Measurements from ENCODE around the gene CPEB4. TPM values are rescaled to one million over a fixed set of nuclear protein-coding genes. Genes with fewer than 3 reads are reported as not detected.

CPEB4 gene
- total and polyA plus RNA-seq, 2 experiments from 2014 or later = 5.9 to 10.2 TPM

DNA sequence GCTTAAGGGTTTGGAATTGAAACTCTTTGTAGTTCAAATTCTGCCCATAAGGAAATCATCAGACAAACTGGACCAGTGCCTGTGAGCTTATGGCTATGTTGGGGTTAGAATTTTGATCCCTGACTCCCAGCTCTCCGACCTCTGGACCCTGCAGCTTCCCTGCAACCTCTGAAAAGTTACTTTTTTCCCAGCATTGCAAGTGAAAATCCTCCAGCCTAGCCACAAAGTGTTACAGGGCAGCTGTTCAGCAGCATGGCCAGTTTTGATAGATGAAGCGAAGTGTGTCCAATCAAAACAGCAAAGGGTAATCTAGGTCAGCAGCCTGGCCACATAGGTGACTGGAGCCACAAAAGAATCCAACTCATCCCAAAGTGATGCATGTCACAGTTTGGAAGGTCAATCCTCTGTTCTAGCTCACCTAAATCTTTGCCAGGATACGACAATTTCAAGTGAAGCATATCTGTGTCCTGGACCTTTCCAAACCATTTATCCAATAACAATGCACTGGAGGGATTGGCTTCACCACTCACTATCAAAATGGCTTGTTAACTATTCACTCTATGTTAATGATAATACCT, 4.7 kb upstream of the CPEB4 start (continued):
- TF ChIP-seq, protein P1, sequence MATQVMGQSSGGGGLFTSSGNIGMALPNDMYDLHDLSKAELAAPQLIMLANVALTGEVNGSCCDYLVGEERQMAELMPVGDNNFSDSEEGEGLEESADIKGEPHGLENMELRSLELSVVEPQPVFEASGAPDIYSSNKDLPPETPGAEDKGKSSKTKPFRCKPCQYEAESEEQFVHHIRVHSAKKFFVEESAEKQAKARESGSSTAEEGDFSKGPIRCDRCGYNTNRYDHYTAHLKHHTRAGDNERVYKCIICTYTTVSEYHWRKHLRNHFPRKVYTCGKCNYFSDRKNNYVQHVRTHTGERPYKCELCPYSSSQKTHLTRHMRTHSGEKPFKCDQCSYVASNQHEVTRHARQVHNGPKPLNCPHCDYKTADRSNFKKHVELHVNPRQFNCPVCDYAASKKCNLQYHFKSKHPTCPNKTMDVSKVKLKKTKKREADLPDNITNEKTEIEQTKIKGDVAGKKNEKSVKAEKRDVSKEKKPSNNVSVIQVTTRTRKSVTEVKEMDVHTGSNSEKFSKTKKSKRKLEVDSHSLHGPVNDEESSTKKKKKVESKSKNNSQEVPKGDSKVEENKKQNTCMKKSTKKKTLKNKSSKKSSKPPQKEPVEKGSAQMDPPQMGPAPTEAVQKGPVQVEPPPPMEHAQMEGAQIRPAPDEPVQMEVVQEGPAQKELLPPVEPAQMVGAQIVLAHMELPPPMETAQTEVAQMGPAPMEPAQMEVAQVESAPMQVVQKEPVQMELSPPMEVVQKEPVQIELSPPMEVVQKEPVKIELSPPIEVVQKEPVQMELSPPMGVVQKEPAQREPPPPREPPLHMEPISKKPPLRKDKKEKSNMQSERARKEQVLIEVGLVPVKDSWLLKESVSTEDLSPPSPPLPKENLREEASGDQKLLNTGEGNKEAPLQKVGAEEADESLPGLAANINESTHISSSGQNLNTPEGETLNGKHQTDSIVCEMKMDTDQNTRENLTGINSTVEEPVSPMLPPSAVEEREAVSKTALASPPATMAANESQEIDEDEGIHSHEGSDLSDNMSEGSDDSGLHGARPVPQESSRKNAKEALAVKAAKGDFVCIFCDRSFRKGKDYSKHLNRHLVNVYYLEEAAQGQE (IDR thresholded peaks at IDR 0.05; ENCODE audit: unreplicated experiment) = no peak
- TF ChIP-seq STAT1 (IDR thresholded peaks at IDR 0.05; ENCODE audit: unreplicated experiment) (no peak), NANOG (IDR thresholded peaks at IDR 0.05; ENCODE audit: borderline replicate concordance) (no peak), ZNF462 (CRISPR knock-in tag; IDR thresholded peaks at IDR 0.05) (no peak), ETS1 (IDR thresholded peaks at IDR 0.05) (no peak)
